WERI-Rb-1 (cell line): Measurements from ENCODE around the gene GCK.

Experiments used
- DNase-seq: peaks from one replicate; pipeline ENCODE4 v3.0.0-alpha.2; 2020
- H3K27ac ChIP-seq: fragments of 250-450 bp; sonication (Bioruptor Pico); 2 replicates; pipeline ENCODE4 v1.5.1; 2020; ENCODE audit warnings: mild to moderate bottlenecking, moderate library complexity
- H3K27me3 ChIP-seq: fragments of 250-450 bp; sonication (Bioruptor Pico); 2 replicates; pipeline ENCODE4 v1.5.1; 2021; ENCODE audit warnings: mild to moderate bottlenecking, low read depth, moderate library complexity; ENCODE audit not compliant: insufficient read depth, severe bottlenecking
- H3K36me3 ChIP-seq: fragments of 250-450 bp; sonication (Bioruptor Pico); 2 replicates; pipeline ENCODE4 v1.5.1; 2020; ENCODE audit warnings: mild to moderate bottlenecking, moderate library complexity
- H3K4me3 ChIP-seq: 2 replicates; pipeline ENCODE4 v1.5.1; 2011; ENCODE audit warnings: low read depth, mild to moderate bottlenecking, control low read depth, low read length
- H3K9me3 ChIP-seq: fragments of 250-450 bp; sonication (Bioruptor Pico); 2 replicates; pipeline ENCODE4 v1.5.1; 2021; ENCODE audit warnings: mild to moderate bottlenecking, moderate library complexity; ENCODE audit not compliant: severe bottlenecking
- TF ChIP-seq, protein P1 (sequence below): IDR thresholded peaks from 2 replicates; pipeline ENCODE4 v1.5.1; 2011; ENCODE audit warnings: low read depth, mild to moderate bottlenecking, control low read depth, inconsistent platforms, low read length

Gene GCK

DNA sequence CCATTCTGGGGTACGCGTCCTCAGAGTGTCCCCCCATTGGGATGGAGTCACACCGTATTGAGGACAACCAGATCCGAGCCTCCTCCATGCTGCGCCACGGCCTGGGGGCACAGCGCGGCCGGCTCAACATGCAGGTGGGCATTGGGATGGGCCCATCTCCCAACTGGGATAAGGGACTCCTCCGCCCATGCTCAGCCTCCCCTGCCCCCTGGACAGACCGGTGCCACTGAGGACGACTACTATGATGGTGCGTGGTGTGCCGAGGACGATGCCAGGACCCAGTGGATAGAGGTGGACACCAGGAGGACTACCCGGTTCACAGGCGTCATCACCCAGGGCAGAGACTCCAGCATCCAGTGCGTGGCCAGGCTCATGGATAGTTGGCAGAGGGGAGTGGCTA is 79.2 kb downstream of the GCK start:
- H3K4me3 ChIP-seq = no peak overlapping the region
- no peak overlapping the region for H3K27ac ChIP-seq
- H3K9me3 ChIP-seq = no peaks in the 10 kb centered on the region
- no peak for DNase-seq
- peaks cover 69% of the 10 kb centered on the region for H3K36me3 ChIP-seq
- TF ChIP-seq, protein P1, sequence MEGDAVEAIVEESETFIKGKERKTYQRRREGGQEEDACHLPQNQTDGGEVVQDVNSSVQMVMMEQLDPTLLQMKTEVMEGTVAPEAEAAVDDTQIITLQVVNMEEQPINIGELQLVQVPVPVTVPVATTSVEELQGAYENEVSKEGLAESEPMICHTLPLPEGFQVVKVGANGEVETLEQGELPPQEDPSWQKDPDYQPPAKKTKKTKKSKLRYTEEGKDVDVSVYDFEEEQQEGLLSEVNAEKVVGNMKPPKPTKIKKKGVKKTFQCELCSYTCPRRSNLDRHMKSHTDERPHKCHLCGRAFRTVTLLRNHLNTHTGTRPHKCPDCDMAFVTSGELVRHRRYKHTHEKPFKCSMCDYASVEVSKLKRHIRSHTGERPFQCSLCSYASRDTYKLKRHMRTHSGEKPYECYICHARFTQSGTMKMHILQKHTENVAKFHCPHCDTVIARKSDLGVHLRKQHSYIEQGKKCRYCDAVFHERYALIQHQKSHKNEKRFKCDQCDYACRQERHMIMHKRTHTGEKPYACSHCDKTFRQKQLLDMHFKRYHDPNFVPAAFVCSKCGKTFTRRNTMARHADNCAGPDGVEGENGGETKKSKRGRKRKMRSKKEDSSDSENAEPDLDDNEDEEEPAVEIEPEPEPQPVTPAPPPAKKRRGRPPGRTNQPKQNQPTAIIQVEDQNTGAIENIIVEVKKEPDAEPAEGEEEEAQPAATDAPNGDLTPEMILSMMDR = no peak
- H3K27me3 ChIP-seq = no peaks in the 10 kb centered on the region

GRCh38 chr7:44108768-44109750 is 80.2 kb downstream of the GCK start:
- no peak for DNase-seq
- H3K36me3 ChIP-seq = peaks cover 60% of the 10 kb centered on the region

DNA sequence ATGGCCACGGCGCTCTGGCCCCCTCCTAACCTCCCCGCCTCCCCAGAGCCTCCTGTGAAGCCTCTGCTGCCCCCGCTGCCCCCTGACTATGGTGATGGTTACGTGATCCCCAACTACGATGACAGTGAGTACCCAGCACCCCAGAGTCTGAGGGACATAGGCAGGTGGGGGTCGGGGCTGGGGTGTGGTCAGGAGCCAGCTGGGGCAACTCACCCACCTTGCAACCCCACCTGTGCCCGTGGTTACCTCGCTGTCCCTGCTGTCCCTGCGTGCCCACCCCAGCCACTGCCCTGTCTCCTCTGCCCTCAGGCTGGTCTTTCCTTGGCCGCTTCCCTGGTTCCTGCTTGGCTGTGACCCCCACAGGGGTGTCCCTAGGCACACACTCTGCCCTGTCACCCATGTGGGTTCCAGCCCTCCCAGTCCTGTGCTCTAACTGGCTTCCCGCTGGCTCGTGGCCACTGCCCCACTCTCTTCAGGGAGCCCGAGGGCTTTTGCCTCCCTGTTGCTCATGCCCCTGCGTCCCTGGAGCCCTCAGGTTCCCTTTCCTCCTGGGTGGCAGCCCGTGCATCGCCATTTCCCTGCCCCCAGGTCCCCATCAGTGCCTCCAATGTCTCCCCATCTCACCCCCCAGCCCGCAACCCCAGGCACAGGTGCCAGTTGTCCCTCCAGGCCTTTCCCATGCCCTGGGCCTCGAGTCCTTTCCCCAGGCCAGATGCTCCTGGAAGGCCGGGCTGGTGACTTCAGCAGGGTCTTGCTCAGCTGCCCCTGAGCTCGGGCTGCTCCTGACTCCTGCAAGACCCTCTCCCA is 81.1 kb downstream of the GCK start:
- no peaks in the 10 kb centered on the region for H3K27me3 ChIP-seq
- peaks cover 54% of the 10 kb centered on the region for H3K36me3 ChIP-seq
- no peak for DNase-seq
- no peak overlapping the region for H3K4me3 ChIP-seq
- H3K27ac ChIP-seq = no peak overlapping the region
- no peaks in the 10 kb centered on the region for H3K9me3 ChIP-seq
- TF ChIP-seq, protein P1 = no peak

More at GRCh38 chr7:44108768-44109750, 80.2 kb downstream of the GCK start:
- no peaks in the 10 kb centered on the region for H3K9me3 ChIP-seq
- no peaks in the 10 kb centered on the region for H3K27me3 ChIP-seq
- TF ChIP-seq, protein P1 = peak; percentile 27; the same call in 1 of the 2 replicates
- no peak overlapping the region for H3K4me3 ChIP-seq
- no peak overlapping the region for H3K27ac ChIP-seq

DNA sequence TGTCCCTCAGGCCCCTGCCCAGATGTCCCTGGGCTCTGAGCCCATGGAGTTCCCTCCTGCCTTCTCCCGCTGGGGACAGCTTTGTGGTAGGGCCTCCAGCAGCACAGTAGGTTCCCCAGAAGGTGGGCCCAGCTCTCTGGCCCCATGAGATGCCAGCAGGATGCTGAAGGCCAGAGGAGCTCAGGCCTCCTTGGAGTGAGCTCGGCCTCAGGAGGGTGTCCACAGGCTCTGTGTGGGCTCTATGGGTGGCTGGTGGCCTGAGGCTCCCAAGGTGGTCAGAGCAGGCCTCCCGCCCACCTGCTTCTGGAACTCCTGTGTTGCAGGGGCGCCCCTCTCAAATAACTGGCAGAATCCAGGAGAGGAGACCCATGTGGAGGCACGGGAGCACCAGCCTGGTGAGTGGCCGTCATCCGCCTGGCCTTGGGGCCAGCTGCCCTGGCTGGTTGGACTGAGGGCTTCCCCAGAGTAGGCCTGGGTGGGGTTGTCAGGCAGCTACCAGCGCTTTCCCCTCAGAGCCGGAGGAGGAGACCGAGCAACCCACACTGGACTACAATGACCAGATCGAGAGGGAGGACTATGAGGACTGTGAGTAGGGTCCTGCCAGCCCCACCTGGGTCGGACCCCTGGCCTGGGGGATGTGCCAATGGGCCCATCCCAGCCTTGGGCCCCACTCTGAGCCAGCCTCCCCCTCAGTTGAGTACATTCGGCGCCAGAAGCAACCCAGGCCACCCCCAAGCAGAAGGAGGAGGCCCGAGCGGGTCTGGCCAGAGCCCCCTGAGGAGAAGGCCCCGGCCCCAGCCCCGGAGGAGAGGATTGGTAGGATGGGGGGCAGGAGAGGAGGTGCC is 81.9 kb downstream of the GCK start:
- peaks cover 46% of the 10 kb centered on the region for H3K36me3 ChIP-seq
- no peaks in the 10 kb centered on the region for H3K9me3 ChIP-seq
- H3K27me3 ChIP-seq = no peaks in the 10 kb centered on the region
- TF ChIP-seq, protein P1 = no peak
- H3K27ac ChIP-seq = no peak overlapping the region
- H3K4me3 ChIP-seq = no peak overlapping the region
- no peak for DNase-seq

DNA sequence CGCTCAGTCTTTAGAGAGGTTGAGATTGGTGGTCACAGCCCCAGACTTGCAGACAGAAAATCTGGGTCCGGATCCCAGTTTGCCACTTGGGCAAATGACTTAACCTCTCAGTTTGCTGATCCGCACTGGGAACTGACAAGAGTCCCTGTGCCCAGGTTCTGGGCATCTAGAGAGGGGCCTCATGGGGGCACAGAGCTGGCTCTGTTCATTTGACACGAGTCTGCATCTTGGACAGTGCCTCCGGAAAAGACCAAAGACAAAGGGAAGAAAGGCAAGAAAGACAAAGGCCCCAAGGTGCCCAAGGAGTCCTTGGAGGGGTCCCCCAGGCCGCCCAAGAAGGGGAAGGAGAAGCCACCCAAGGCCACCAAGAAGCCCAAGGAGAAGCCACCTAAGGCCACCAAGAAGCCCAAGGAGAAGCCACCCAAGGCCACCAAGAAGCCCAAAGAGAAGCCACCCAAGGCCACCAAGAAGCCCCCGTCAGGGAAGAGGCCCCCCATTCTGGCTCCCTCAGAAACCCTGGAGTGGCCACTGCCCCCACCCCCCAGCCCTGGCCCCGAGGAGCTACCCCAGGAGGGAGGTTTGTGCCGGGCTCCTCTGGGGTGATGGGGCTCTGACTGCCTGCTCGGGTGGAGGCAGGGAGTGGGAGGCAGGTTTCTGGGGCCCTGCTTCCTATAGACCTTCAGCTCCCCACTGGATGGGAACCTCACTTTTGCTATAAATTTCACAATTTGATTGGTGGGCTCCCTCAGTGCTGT is 82.8 kb downstream of the GCK start:
- Histone ChIP-seq H3K4me3 (no peak overlapping the region), H3K9me3 (no peaks in the 10 kb centered on the region), H3K27me3 (no peaks in the 10 kb centered on the region), H3K27ac (no peak overlapping the region), H3K36me3 (peaks cover 39% of the 10 kb centered on the region)
- DNase-seq = no peak
- TF ChIP-seq, protein P1 = no peak
